Renal cortical epithelial cell (primary cell): Measurements from ENCODE around the gene DHX34. TPM values are rescaled to one million over a fixed set of nuclear protein-coding genes. Genes with fewer than 3 reads are reported as not detected.

Source experiments
- DNase-seq: peaks from one replicate; pipeline ENCODE4 v3.0.0-alpha.2; 2011; ENCODE audit warnings: low read depth
- total RNA-seq: library from RNA; depleted of rRNA; stranded (reverse); fragments of >200 nt; gene quantifications from 2 replicates; pipeline ENCODE4 v1.2.3, GENCODE V29; 2014

The DHX34 gene
- total RNA-seq, 1 donor from 2014 or later, result 13.4 TPM

DNA sequence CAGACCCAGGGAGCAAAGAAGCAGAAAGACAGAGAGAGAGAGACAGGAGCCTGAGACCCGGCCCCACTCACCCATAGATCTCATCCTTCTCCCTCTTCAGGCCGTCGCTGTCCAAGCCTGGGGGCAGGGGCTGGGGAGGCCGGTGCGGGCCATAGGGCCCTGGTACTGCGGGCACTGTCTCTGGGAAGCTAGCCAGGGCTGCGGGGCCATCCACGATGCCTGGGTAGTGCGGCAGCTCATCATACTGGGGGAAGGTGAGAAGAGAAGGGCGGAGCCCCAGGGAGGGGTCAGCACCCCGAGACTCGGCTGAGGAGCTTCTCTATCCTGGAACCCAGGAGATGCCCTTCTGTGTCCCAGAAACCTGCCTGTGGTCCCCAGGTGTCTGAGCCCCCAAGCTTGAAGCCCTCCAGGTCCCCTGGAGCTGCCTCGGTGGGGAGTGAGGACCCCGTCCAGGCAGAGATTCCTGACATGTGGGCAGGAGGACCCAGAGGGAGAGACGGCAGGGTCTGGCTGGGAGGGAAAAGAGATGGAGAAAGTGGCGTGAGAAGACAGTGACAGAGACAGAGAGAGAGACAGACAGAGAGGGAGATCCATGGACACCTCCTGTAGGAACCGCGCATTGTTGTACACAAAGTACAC, 68.1 kb downstream of the DHX34 start:
- no peak for DNase-seq

DNA sequence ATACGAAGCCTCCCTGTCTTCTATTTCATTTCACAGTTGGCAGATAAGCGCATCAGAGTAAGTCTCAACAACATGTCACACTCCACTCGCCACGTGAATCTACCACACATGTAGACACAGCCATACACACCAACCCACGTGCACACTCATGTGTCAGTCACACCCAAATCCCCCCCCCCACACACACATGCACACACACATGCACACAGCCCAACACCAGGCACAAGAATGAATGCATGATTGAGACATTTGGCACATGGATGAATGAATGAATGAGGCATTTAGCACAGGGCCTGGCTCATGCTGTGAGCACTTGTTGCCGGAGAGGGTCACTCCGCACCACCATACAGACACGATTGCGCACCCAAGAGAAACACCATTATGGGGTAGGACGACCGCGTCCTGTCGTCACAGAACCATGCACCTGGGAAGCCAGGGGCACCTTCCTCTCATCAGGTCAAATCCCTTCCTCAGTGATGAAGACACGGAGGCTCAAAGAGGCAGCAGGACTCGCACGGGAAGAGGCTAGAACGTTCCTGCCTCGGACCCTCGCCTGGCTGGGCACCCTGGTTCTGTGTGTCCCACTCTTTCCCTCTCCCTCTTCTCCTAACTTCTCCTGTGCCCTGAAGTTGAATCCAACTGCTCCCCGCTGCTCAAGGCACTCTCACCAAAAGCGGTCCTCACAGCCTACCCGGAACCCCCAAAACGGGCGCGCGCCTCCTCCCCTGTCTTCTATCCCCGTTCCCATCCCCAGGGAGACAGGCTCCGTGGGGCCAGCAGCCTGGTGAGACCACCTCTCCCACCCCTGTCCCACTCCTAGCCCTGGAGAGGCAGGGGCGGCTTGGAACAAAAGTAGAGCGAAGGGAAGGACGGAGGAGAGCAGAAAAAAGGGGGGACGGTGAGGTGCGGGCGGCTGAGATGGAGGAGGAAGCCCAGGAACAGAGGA, 68.9 kb downstream of the DHX34 start:
- DNase-seq, result no peak

DNA sequence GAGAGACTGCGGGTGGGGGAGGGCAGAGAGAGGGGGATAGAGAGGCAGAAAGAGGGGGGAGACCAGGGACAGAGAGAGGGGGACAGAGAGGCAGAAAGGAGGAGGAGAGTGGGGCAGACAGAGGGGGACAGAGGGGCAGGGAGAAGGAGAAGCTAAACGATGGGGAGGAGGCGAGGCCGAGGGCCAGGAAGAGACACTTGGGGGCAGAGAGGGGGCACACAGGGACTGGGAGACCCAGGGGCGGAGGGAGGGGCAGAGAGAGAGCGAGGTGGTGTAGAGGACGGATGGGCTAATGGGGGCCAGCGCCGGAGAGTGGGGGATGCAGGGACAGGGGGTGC, 69.5 kb downstream of the DHX34 start:
- no peak for DNase-seq

DNA sequence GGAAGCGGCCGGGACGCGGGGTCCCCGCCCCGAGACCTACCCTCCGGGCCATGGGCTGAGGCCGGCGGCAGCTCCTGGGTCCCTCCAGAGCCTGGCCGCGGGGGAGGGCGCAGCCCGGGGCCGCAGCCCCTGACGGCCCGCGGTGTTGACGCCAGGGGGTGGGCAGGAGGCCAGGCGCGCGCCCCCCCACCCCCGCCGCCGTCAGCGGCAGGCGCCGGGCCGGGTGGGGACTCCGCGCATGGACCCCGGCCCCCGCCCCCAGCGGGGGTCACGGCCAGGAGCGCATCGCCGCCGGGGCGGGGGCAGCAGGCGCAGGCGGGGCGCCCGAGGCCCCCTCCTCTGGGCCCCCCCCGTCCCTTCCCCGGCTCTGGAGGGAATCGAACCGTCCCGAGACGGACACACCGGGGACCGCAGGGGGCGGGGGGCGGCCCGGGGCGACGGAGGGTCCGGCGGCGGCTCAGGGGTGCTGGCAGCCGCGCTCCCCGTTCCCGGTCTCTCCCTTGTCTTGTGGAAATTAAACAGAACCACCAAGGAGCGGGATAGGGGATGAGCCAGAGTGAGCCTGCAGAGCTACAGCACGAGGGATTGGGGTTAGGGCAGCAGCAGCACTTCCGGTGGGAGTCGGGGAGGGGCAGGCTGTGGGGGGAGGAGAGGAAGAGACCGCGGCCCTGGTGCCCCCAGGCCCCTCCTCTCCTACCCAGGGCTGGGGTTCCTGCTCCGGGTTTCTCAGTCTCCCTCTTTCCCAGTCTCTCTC, 70.1 kb downstream of the DHX34 start, which contains the start of gene MEIS3:
Gene MEIS3 (minus strand): TSS at position 498 of the 754 bp plus-strand sequence. CDS start 446 bp downstream, at position 52.
- DNase-seq, result no peak

DNA sequence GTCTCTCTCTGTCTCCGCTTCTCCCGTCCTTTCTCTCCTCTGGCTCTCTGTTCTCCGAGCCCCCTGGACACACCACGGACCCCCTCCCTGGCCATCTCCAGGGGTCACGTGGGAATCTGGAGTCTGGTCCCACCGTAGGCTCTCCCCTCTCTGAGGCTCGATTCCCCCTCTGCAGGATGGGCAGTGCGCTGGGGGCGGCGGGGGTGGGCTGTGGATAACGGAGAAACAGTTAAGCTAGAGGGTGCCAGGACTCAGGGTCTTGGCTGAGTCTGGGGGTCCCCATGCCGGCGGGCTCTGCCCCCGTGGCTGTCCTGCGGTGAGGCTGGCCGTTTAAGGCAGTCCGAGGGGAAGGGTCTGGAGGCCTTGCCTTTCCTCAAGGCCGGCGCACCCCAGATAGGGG, 70.7 kb downstream of the DHX34 start:
- DNase-seq, result no peak

DNA sequence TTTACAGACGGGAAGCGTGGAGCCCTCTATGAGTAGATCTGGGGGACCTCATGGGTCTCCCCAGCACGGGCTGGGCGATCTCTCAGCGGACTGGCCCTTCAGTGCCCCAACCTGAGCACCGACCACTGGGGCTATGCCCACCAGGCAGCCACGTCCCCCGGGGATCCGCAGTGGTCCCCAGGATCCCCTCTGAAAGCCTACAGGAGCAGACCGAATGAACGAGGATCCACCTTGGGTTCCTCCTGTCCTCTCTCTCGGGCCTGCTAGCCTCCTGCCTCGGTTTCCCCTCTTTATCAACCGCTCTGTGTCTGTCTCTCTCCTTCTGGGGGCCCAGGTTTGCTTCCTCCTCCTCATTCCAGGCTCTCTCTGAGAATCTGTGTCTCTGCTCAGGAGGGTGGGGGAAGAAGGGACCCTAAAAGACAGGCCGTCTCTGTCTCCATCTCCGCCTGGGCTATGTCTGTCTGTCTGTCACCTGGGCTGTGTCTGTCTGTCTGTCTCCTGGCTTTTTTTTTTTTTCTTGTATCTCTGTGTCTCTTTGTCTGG, 72.2 kb downstream of the DHX34 start:
- no peak for DNase-seq

DNA sequence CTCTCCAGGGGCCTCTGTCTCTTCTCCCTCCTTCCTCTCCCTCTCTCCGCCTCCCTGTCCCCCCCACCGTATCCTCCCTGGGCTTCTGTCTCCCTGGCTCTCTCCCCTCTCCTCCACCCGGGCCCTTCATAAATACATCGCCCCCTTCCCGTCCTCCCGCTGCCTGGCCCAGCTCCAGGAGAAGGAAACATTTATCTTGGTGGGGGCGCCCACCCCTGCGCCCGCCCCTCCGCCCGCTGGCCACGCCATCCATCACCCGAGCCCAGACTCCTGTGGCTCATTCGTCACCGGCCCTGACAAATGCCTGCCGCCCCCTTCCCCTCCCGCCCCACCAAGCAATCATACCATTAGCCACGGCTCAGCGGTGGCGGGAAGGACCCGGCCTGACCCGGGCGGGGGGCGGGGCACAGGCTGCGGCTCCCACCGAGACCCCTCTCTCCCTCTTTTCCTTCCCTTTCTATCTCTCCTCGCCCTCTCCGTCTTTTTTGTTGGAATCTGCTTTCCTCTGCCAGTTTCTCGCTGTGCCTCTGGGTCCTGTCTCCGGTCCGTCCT, 72.8 kb downstream of the DHX34 start:
- no peak for DNase-seq

DNA sequence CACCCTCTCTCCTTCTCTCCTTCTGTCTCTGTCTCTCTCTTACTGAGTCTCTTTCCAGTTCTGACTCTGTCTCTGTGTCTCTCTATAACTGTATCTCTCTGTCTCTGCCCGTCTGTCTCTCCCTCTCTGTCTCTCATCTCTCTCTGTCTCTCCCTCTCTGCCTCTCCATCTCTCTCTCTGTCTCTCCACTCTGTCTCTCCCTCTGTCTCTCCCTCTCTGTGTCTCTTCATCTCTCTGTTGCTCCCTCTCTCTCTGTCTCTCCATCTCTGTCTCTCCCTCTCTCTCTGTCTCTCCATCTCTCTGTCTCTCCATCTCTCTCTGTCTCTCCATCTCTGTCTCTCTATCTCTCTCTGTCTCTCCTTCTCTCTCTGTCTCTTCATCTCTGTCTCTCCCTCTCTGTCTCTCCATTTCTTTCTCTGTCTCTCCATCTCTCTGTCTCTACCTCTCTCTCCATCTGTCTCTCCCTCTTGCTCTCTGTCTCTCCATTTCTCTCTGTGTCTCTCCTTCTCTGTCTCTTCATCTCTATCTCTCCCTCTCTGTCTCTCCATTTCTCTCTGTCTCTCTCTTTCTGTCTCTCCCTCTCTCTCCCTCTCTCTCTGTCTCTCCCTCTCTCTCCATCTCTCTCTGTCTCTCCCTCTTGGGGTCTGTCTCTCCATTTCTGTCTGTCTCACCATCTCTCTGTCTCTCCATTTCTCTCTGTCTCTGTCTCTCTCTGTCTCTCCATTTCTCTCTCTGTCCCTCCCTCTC, 73.5 kb downstream of the DHX34 start:
- no peak for DNase-seq

DNA sequence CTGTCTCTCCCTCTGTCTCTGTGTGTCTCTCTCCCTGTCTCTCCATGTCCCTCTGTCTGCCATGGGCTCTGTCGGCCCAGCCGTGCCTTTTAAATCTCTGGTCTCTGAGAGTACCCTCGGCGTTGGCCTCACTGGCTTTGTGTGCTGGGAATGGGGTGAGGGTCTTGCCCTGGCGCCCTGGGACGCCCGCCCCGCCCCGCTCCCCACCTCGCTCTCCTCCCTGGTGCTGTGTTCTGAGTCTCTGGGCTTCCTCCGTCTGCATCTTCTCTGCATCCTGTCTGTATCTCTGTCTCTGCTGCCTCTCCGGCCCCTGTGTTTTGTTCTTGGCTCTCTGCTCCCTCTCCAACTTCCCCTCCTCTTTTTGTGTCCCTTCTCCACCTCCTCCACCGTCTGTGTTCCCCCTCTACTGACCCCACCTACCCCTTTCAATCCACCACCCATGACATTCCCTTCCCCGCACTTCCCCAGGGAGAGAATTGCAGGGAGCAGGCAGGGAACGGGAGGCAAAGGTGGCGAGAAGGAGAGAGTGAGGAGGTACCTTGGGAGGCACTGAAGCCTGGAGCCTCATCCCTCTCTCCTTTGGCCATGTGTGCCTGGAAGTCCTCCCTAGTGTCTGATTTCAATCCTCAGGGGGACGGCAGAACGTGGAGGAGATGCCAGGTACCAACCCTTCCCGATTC, 74.2 kb downstream of the DHX34 start:
- no peak for DNase-seq

DNA sequence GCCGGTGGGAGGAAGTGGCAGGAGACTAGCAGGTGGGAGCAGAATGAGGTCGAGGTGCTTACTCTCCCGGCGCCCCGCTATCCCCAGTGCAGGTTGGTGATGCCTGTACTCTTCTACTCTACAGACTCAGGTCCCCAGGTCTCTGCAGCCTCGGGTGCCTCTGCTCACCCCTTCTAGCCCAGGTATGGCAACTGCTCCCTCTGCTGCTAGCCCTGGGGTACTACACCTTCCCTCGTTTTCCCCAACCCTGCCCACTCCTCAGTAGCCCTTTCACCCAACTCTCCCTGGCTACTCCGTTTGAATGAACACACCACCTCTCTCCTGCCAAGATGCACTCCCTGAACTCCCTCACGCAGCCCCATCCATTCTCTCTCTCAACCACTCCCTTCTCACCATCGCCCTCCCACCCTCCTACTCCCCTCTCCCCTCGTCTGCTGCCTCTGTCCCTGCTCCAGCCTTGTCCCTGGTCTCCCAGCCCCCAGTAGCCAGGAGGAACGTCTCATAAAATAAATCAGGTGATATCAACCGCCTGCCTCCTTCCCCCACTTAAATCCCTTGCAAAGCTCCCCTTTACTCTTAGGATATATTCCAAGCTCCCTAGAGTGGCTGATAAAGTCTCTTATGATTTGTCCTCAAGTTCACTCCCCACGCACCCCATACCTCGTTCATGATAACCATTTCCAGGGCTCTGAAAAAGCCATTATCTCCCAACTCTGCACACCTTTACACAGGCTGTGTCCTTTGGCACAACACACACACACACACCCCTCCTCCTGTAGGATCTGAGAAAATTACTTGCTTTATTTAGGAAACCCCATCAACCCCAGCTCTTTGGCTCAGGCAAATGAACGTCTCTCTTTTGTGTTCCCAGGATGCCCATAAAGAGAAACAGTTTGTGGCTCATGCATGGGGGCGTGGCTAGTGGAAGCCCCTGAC, 78.4 kb downstream of the DHX34 start:
- peak; percentile 23 for DNase-seq

DNA sequence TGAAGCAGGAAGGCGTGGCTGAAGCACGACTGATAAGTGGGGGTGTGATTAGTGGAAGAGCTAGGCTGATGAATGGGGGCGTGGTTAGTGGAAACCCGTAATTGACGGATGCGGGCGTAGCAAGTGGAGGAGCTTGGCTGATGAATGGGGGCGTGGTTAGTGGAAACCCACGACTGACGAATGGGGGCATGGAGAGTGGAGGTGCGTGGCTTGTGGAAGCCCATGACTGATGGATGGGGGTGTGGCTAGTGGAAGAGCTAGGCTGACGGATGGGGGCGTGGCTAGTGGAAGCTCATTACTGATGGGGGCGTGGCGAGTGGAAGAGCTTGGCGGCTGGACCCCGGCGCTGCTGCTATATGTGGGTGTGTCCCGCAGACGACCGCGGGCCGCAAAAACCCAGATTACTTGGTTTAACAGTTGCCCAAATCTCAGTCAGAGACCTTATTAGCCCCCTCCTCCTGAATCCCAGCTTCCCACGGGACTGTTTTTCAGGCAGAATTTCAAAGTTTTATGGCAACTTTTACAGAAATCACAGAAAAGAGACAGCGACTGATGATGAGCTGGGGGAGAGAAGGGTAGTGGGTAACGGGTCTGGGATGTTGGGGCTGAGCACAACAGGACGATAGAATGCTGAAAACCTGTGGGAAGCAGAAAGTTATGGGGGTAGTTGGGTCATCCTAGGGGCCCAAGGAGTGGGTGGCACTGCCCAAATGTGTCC, 79.2 kb downstream of the DHX34 start:
- peak; percentile 96 for DNase-seq

DNA sequence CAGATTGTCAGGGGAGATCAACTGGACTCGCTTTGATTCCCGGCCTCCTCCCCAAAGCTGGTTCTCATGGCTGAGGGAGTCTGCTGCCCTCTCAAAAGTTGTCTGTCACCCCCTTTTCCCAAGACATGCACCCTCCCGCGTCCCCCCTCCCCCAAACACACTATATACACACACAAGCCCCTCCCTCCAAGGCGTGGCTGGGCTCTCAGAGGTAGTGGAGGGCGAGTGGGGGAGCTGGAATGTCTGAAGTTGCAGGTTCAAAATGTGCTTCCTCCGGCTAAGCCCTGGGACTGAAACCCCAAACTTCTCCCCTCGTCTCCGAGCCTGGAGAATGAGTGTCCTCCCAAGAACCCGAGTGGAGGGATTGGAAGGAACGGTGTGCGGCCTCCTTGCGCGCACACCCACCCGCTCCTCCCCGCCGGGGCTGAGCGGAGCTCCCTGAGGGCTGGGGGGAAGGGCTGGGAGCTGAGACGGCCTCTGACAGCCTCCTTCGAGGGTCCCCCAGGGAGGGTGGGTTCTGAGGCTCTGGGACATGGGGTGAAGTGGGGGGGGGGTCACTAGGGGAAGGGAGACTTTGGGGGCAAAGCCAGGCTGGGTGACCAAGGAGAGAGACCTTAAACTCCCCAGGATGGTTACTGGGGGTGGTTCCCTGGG, 80.2 kb downstream of the DHX34 start:
- no peak for DNase-seq

DNA sequence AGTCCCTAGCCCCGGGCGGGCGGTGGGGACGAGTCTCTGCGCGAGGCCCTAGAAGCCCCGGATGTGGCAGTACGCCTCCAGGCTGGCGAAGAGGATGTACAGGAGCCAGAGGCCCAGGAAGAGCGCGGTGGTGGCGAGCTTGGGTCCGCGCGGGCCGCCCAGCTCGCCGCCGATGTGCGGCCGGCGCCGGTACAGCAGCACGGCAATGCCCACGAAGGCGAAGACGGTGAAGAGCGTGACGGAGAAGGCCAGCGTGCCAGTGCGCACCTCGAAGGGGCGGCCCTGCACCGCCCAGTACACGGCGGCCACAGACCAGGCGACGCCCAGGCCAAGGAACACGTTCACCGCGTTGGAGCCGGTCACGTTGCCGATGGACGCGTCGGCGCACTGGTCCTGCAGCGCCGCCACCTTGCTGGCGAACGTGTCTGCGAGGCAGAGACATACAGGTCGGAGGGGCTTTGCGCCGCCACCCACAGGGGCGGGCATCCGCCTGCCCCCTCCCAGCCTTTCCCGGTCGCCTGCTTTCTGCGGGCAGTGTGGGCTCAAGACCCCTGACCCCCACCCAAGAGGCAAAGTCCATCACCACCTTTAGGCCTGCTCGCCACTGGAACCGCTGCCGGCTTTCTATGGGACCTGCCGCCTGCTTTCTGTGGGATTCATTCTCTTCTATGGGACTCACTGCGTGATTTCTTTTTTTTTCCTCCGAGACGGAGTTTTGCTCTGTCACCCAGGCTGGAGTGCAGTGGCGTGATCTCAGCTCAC, 81.1 kb downstream of the DHX34 start:
- no peak for DNase-seq

DNA sequence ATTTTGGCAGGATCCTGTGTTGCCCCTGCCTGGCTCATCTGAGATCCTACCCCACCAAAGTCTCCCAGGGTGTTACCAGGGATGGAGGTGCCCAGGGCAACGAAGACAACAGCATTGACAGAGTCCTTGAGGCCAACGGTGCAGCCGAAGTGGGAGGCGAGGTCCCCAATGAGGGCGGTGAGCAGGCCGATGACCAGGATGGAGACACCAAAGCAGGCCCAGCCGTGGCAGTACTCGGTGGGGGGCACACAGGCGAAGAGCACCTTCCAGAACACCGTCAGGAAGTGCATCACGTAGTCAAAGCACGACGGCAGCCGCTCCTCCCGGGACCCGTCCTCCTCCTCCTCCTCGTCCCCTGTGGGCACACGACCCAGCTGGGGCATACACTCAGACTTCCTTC, 83.0 kb downstream of the DHX34 start:
- no peak for DNase-seq
